GM18508 (cell line): Measurements from ENCODE around the gene SIVA1.

Experiments used
- ATAC-seq: cut with Tn5 transposase; IDR thresholded peaks from one replicate; pipeline ENCODE4 v1.9.1; 2021; ENCODE audit warnings: moderate number of reproducible peaks; ENCODE audit not compliant: insufficient read depth, unreplicated experiment

SIVA1 gene

DNA sequence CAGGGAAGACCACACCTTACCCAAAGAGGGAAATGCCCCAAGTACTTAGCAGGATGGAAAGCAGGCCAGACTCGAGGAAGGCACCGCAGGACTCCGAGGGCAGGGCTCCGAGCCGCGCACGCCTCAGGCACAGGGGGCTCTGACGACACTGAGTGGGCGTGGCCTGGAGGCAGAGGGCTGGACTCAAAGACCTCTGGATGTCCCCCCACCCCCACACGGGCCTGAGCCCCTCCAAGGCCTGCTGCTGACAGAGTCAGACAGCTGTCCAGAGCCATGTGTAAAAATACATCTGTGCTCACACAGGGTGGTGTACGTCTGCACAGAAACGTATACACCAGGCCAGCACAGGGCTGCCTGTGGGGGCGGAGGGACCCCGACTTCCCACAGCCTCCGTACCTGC, 41.2 kb downstream of the SIVA1 start:
- ATAC-seq = no peak

DNA sequence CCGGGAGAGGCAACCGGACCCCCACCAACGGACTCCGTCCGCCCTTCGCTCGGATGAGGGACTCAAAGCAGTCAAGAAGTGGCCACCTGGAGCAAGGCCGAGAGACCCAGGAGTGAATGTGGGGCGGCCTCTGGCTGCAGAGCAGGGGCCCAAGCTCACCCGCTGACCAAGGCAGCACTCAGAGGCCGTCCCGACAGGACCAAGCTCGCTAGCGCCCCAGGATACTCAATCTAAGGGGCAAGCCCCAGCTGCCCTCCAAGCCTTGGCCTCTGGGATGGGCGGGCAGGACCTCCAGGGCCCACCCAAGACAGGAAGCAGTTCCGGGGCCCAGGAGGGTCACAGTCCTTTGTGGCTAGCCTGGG, 41.7 kb downstream of the SIVA1 start:
- no peak for ATAC-seq

DNA sequence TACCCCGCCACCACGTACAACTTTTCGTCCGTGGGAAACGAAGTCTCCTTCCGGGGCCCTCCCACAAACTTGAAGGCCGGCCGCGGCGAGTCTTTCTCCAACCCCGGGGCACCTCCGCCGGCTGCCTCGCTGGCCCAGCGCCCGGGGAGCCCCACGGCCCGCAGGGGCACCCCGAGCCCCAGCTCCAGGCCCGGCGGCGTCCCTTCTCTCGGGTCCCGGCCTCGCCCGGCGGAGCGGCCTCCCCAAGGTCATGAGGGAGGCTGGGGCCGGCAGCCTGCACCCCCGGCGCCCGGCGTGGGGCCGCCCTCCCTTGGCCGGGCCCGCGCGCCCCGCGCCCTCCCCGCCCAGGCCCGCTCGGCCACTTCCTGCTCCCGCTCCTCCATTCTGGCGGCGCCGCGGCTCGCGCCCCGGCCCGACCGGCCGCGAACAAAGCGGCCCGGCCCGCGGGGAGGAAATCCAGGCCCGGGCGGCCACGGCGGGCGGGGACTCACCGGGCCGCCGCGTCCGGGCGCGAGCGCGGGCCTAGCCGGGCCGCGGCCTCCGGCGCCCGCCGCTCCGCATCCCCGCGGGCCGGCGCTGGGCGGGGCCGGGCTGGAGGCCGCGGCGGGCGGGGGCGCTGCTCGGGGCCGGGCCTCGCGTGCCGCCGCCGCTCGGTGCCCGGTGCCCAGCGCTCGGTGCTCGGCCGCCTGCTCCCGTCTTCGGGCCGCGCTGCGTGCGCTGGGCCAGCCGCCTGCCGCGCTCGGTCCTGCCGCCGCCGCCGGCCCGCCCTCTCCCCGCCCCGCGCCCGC, 42.2 kb downstream of the SIVA1 start, which contains the start of gene AKT1:
Gene AKT1, minus strand, starts transcription at position 756 of the 788 bp plus-strand sequence. CDS start 3,105 bp downstream, outside the sequence.
- ATAC-seq = no peak

DNA sequence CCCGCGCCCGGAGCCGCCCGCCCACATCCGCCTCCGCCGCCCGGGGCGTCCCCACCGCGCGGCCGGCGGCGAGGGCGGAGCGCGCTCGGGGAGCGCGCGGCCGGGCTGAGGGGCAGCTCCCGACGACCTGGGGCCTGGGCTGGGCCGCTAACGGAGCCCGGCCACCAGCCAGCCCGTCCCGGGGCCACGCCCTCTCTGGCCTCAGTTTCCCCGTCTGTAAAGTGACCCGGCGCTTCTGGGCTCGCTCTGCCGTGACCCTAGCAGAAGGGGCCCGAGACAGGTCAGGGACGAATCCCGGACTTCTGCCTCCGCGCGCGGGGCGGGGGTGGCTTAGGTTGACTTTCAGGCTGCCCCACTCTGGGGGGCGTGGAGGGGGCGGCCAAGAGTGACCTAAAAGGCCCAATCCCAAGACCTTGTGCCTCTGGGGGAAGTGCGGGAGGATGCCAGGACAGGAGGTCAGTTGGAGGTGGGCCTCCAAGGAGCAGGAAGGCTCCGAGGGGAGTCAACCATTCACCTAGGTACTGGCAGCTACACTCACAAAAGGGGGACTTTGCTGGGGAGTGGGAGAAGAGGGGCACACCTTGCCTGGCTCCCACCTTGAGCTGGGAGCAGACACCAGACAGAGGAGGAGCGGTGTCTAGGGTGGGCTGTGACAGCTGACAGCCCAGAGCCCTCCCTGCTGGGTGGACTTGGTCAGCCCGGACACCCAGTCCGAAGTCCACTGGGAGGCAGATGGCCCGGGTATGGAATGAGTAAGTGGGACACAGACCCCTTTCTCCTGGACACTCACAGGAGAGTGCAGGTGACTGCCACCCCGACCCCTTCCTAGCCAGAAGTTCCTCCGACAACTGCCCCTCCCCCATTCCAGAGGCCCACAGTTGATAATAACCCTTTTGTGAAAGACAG, 43.1 kb downstream of the SIVA1 start:
- ATAC-seq = no peak

DNA sequence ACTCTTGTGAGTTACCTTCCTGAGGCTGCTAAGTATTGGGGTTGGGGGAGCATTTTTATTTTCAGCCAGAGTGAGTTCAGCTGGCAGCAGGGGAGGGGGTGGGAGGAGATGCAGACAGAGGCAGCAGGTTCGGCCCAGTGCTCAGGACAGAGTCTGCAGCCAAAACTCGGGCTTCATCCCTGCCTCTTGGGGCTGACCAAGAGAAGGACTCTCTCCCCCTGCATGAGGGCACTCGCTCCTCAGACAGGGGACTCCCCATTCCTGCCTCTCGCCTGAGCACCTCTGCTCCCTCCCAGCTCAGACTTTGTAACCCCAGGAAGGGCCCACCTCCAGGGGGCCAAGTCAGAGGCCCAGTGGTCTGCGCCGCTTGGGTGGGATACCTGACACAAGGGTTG, 43.7 kb downstream of the SIVA1 start:
- ATAC-seq = no peak

DNA sequence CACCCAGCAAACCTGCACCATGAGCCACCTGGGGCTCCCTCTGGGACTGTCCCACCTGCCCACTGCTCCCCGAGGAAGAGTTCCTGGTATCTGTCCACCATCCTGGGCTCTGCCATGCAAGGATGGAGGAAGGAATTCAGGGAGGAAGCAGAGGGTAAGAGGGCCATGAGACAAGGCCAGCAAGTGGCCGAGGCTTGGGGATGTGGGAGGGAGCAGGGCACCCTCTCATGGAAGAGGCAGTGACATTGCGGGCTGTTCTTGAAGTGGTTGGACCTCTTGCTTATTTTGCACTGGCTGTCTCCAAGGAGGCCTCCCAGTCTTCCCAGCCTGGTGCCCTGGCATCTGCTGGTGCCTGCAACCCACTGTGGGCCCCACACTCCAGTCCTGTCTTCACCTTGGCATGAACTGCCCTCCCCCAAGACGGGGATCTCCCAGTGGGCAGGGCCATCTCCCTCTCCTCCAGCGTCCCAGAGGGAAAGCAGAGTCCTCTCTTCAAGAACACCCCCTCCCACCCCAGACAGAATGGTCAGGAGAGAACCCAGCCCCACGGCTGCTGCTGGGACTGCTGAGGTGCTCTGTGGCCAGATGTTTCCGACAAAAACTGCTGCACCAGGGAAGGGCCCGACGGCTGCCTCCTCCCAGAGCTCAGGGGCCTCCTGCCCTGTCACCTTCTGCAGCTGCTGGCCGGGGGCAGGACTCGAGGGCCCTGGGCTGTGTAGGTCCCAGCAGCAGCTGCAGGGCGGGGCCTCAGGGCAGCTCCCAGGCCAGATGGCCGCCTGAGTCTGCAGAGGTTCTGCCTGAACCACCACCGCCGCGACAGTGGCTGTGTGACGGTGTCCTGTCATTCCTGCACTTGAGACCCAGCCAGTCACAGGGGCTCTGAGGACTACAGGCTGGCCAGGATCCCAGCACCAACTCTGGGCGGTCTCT, 44.4 kb downstream of the SIVA1 start:
- ATAC-seq = no peak

DNA sequence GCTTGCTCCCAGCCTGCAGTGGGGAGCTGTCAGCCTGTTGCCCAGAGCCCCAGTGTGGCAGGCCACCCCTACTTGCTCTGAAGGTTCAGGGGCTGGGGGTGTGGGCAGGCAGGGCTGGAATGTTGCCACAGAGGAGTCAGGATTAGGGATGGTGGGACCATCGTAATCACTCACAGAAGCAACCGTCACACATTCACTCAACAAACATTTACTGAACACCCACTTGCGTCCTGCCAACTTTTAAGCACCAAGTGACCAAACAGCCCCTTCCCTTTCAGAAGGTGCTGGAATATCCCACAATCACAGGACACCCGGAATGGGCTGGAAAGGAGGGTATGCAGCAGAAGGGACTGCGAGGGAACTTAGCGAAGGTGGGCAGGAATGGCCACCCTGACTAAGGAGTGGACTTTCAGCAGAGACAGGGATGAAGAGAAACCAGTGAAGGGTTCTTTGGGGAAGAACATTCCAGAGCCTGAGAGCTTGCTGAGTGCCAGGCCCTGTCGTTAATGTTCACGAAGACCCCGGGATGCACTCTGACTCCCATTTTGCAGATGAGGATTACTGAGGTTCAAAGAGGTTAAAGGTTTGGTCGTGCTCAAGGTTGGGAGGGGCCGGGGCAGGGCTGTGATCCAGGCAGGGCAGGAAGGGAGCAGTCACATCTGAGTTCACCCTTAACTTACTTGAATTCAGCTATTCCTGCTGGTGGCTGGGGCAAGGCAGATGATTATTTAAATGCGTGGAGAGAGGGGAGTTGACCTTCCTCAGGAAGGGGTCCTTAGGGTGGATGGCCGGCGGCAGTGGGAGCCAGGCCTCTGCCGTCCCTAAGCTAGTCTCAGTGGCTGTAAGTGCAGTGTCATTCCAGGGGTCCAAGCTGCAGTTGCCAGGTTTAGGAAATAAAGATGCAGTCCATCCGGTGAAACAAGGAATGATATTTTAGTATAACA, 45.6 kb downstream of the SIVA1 start:
- no peak for ATAC-seq

DNA sequence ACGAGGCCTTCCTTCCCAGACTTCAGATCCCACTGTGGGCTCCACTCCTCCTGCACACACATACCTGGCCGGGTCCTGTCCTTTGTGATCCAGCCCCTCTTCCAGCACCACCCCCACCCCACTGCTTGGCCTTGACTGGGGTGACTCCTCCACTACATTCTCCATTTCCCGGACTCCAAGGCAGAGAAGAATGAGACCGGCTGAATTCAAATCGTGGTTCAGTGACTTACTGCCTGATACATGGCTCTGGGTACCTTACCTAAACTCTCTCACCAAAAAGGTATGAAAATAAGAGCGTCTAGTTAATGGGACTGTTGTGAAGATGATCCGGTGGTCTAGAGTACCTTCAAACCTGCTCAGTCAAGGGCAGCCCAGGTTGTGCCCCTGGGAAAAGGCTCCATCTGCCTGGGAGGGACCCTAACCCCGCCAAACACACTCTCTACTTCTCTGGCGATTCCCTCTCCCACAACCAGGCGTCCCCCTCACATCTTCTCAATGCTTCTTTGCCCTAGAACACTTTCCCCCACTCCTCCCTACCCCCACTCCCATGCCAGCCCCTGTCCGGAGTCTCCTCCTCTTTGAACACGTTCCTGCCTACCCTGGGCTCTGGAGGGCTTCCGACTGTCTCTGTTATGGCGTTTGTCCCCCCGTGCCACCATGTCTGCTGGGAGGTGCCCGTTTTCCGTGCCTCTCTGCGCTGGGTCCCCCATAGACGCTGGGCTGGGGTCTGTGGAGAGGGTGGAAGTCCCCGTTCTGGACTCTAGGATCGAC, 46.5 kb downstream of the SIVA1 start:
- ATAC-seq = no peak

DNA sequence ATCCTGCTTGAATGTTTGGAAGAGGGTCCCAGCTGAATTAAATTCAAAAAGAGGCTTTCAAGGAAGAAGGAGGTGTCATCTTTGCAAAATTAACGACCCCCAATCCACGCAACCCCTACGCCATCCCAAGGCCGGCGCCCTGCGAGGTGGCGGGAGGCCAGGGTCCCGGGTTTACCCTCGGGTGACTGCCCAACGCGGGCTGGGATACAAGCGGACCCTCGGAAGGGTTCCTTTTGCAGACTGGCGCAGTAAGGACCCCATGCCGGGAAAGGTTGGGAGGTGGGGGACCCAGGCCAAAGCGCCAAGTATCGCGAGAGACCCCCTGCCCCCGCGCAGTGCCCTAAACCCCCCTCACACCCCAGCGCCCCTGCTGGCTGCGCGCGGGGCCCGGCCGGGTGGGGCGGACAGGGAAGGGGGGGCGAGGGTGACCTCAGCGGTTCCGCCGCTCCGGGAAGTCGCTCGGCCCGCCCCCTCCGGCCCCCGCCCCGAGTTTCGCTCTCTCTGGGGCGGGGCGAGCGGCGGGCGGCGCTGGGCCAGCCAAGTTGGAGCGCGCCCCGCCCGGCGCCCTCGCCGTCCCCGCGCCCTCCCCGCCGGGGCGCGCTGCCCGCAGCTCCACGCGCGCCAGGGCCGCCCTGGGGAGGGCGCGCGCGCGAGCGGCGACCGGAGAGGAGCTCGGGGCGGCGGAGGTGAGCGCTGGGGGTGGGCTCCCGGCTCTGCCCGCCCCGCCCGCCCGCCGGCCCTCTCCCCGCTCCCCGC, 47.2 kb downstream of the SIVA1 start:
- no peak for ATAC-seq

DNA sequence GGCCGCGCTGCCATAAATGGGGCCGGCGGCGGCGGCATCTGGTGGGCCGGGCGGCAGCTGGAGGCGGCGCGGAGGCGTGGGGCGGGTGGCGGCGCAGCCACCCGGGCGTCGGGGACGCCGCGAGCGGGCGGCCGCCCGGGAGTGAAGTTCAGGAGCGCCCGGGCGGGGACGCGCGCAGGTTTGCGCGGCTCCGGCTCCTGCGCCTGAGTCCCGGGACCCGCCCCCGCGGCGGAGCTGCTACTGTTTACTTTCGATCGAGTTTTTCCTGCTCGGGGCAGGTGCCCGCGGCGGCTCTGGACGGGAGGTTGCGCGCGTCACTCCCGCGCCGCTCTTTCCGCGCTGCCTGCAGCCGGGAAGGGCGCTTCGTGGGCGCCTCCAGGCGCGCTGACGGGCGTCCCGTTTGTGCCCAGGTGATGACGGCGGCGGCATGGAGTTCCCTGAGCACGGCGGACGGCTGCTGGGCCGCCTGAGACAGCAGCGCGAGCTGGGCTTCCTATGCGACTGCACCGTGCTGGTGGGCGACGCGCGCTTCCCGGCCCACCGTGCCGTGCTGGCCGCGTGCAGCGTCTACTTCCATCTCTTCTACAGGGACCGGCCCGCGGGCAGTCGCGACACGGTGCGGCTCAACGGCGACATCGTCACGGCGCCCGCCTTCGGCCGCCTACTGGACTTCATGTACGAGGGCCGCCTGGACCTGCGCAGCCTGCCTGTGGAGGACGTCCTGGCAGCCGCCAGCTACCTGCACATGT, 48.0 kb downstream of the SIVA1 start, which contains the start of gene ZBTB42:
Gene ZBTB42, plus strand, starts transcription at position 331 of the 749 bp plus-strand sequence. Its CDS starts 97 bp downstream, at position 428.
- no peak for ATAC-seq

DNA sequence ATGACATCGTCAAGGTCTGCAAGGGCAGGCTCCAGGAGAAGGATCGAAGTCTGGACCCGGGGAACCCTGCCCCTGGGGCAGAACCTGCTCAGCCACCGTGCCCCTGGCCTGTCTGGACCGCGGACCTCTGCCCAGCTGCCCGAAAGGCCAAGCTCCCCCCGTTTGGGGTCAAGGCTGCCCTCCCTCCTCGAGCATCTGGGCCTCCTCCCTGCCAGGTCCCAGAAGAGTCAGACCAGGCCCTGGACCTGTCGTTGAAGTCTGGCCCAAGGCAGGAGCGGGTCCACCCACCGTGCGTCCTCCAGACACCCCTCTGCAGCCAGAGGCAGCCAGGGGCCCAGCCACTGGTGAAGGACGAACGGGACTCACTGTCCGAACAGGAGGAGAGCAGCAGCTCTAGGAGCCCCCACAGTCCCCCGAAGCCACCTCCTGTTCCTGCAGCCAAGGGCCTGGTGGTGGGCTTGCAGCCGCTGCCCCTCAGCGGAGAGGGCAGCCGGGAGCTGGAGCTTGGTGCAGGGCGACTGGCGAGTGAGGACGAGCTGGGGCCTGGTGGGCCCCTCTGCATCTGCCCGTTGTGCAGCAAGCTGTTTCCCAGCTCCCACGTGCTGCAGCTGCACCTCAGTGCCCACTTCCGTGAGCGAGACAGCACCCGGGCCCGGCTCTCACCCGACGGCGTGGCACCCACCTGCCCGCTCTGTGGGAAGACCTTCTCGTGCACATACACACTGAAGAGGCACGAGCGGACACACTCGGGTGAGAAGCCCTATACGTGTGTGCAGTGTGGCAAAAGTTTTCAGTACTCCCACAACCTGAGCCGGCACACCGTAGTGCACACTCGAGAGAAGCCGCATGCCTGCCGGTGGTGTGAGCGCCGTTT, 48.8 kb downstream of the SIVA1 start:
- no peak for ATAC-seq

DNA sequence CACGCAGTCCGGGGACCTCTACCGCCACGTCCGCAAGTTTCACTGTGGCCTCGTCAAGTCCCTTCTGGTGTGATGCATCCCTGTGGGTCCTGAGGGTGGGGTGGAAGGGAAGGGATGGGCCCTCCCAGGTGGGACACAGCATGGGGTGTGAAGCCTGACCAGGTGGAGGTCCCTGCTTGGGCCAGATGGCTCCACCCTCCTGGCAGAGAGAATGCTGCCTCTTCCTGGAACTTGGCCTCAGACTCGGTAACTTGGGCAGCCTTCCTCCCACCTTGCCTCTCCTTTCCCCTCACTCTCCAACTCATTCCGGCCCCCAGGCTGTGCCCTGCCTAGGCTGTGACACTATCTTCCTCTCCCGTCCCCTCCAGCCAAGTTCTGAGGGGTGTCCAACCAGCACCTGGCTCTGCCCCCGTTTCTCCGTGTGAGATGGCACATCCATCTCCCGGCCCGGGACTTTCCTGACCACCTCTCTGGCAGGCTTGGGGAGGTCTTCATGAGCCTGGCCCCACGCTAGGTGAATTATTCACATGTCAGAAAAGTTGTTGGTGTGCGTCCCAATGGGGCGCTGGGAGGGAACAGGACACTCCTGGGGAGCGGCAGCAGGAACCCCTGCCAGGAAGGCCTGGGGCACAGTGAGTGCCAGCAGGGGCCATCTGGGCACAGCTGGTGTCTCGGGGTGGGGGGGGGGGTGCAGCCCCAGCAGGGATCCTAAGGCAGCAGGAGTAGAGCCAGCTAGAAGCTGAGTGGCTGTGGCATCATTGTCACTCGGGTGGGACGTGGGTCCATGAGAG, 49.6 kb downstream of the SIVA1 start:
- no peak for ATAC-seq

DNA sequence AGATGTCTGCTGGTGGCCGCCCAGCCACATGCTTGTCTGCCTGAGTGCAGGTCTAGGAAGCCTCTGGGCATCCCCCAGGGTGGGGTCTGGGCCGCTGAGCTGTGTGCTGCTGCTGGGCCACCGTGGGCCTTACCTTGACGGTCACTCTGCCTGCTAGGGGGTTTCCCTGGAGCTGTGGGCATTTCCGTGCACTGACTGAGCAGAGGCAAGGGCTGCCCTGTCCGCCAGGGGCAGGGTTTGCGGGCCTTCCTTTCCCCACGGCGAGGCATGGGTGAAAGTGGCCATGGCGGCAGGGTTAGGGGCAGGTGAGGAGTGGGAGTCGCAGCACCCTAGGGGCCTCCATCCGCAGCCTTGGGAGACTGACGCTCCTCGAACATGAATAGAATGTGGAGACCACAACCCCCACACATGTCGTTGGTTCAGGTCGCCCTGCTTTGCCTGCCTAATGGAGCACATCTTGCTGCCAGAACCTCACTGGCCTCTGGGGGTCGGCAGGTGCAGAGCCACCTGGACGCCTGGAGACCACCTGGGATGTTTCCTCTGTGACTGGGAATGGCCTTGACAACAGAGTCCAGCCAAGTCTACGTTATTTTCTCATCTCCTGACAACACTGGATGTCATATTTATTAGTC, 50.4 kb downstream of the SIVA1 start:
- no peak for ATAC-seq

DNA sequence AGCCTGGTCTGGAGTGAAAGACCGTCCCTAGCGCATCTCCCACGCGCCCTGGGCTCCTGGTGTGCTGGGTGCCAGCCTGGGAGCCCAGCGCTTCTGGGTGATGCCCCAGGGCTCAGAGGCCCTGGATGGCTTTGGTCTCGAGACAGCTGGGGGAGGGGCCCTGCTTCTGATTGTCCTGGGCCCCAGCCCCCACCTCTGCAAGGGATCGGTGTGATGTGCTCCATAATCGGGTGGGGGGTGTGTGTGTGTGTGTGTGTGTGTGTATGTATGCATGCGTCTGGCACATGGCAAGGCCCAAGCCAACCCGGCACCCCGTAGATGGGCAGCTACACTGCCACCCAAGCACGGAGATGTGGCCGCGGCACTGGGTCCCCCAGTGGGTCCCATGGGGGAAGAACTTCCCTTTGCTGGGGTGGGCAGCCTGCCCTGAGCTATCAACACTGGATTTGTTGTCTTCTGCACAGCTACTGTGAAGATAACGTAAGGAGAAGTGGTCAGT, 51.0 kb downstream of the SIVA1 start:
- ATAC-seq = no peak
